ENCODE data around the gene CSMD2. TPM values are rescaled to one million over a fixed set of nuclear protein-coding genes. Genes with fewer than 3 reads are reported as not detected.

CSMD2 gene
- total and polyA plus RNA-seq, 7 donors: 0.02 to 0.32 (median 0.10) TPM

- Histone ChIP-seq H3K4me1 (no peaks in the 10 kb centered on the region), H3K9me3 (no peaks in the 10 kb centered on the region), H3K27me3 (ENCODE audit: insufficient read depth in 3 of 3, low read length in 2 of 3) (peaks cover 0 to 6% (median 0%) of the 10 kb centered on the region in 3 donors), H3K4me3 (no peak overlapping the region), H3K36me3 (ENCODE audit: insufficient read depth in 1 of 2, low read depth in 1 of 2) (no peaks in the 10 kb centered on the region), H3K27ac (no peak overlapping the region)
- ATAC-seq (no peak), DNase-seq (no peak)
- intact Hi-C loops (cut with DNase I): no loop called here
- no peak for TF ChIP-seq CTCF (IDR thresholded peaks at IDR 0.05)
- 68 to 75% (median 73%) methylated on average over 3 of the region's 3 CpGs for WGBS, 3 donors
Observed at GRCh38 chr1:34137411-34137810, 27.6 kb downstream of the CSMD2 start.

- intact Hi-C loops (cut with DNase I): no loop called here
- no peak for DNase-seq
- Histone ChIP-seq H3K36me3 (ENCODE audit: insufficient read depth in 1 of 2, low read depth in 1 of 2) (no peaks in the 10 kb centered on the region), H3K4me1 (no peaks in the 10 kb centered on the region), H3K4me3 (no peak overlapping the region), H3K27me3 (ENCODE audit: insufficient read depth in 3 of 3, low read length in 2 of 3) (peaks cover 0 to 5% (median 2%) of the 10 kb centered on the region in 3 donors), H3K9me3 (no peaks in the 10 kb centered on the region), H3K27ac (no peak overlapping the region)
- no peak for TF ChIP-seq CTCF (IDR thresholded peaks at IDR 0.05)
- WGBS, 3 donors: 82 to 86% (median 86%) methylated on average over 4 of the region's 4 CpGs
- no peak for ATAC-seq
Observed at GRCh38 chr1:34132161-34132420, 32.9 kb downstream of the CSMD2 start.

- Histone ChIP-seq H3K4me3 (no peak overlapping the region), H3K27me3 (ENCODE audit: insufficient read depth in 3 of 3, low read length in 2 of 3) (peaks cover 0 to 2% (median 0%) of the 10 kb centered on the region in 3 donors), H3K27ac (no peak overlapping the region), H3K36me3 (ENCODE audit: insufficient read depth in 1 of 2, low read depth in 1 of 2) (no peaks in the 10 kb centered on the region), H3K9me3 (no peaks in the 10 kb centered on the region), H3K4me1 (no peaks in the 10 kb centered on the region)
- WGBS, 3 donors: 87 to 89% (median 89%) methylated on average over 3 of the region's 3 CpGs
- intact Hi-C loops (cut with DNase I): no loop called here
- DNase-seq (no peak), ATAC-seq (no peak)
- TF ChIP-seq CTCF (IDR thresholded peaks at IDR 0.05): no peak
Observed at GRCh38 chr1:34131396-34132160, 33.5 kb downstream of the CSMD2 start.

GRCh38 chr1:34130306-34130705, 34.7 kb downstream of the CSMD2 start:
- no peak for TF ChIP-seq CTCF (IDR thresholded peaks at IDR 0.05)
- Histone ChIP-seq H3K36me3 (ENCODE audit: insufficient read depth in 1 of 2, low read depth in 1 of 2) (no peaks in the 10 kb centered on the region), H3K4me1 (no peaks in the 10 kb centered on the region), H3K27me3 (ENCODE audit: insufficient read depth in 3 of 3, low read length in 2 of 3) (peaks cover 0 to 2% (median 0%) of the 10 kb centered on the region in 3 donors), H3K27ac (no peak overlapping the region), H3K9me3 (no peaks in the 10 kb centered on the region), H3K4me3 (no peak overlapping the region)
- intact Hi-C loops (cut with DNase I): no loop called here
- no peak for DNase-seq
- WGBS, 3 donors: 81 to 89% (median 85%) methylated on average over 5 of the region's 5 CpGs
- no peak for ATAC-seq

GRCh38 chr1:34129630-34130029, 35.4 kb downstream of the CSMD2 start:
- no peak overlapping the region for H3K4me3 ChIP-seq
- H3K27me3 ChIP-seq (ENCODE audit: insufficient read depth in 3 of 3, low read length in 2 of 3): peaks cover 0 to 2% (median 0%) of the 10 kb centered on the region in 3 donors
- no peak for DNase-seq
- no peaks in the 10 kb centered on the region for H3K9me3 ChIP-seq
- no peak overlapping the region for H3K27ac ChIP-seq
- 69 to 73% (median 72%) methylated on average over 6 of the region's 6 CpGs for WGBS, 3 donors
- no peak for TF ChIP-seq CTCF (IDR thresholded peaks at IDR 0.05)
- no peaks in the 10 kb centered on the region for H3K4me1 ChIP-seq
- intact Hi-C loops (cut with DNase I): no loop called here
- no peaks in the 10 kb centered on the region for H3K36me3 ChIP-seq (ENCODE audit: insufficient read depth in 1 of 2, low read depth in 1 of 2)
- no peak for ATAC-seq

All from psoas muscle (tissue), 8 donors.